PC-9 (cell line): ENCODE results near the gene MELTF. TPM values are rescaled to one million over a fixed set of nuclear protein-coding genes. Genes with fewer than 3 reads are reported as not detected.
"Not testable (repeated sequence)": the region's sequence is repeated elsewhere in the genome, so short reads cannot be mapped to it uniquely, and the experiment has no call there.

Source experiments
- BruUV-seq: library from RNA; stranded (reverse); fragments of 400-500 nt; replicated peaks from 2 replicates; lab custom pipeline; 2021; lab: Mats Ljungman, UMichigan
- CTCF ChIA-PET: fragments of 300-600 bp; sonication (Branson Sonifier 250); formaldehyde crosslinking; loops from one replicate; lab custom pipeline; 2022; ENCODE audit warnings: antibody characterized with exemption; lab: Charles Lee
- POLR2A ChIA-PET: fragments of 300-600 bp; sonication (Branson Sonifier 250); formaldehyde crosslinking; loops from one replicate; lab custom pipeline; 2022; ENCODE audit warnings: antibody characterized with exemption; ENCODE audit not compliant: unreplicated experiment; lab: Charles Lee
- DNase-seq, 2 experiments: peaks; one replicate each; pipeline versions ENCODE4 v3.0.0 to v3.0.0-alpha.2; 2015 to 2022; ENCODE audit warnings: mixed read lengths in 1 of 2
- H2AFZ ChIP-seq: fragments of 200-600 bp; sonication (generic); 2 replicates; pipeline ENCODE4 v1.8.1; 2017; ENCODE audit warnings: antibody characterized with exemption
- H3F3A ChIP-seq: fragments of 200-600 bp; sonication (generic); 2 replicates; pipeline ENCODE4 v1.8.1; 2017; ENCODE audit warnings: antibody characterized with exemption, mild to moderate bottlenecking, low read depth; ENCODE audit not compliant: insufficient read depth
- H3K27ac ChIP-seq: fragments of 200-600 bp; sonication (generic); 2 replicates; pipeline ENCODE4 v1.6.1; 2016; ENCODE audit warnings: mixed run types
- H3K27me3 ChIP-seq: fragments of 200-600 bp; sonication (generic); 2 replicates; pipeline ENCODE4 v1.6.1; 2016; ENCODE audit warnings: low read depth, mixed run types; ENCODE audit not compliant: insufficient read depth
- H3K36me3 ChIP-seq: fragments of 200-600 bp; sonication (generic); 2 replicates; pipeline ENCODE4 v1.6.1; 2016; ENCODE audit warnings: low read depth, mixed run types
- H3K4me1 ChIP-seq: fragments of 200-600 bp; sonication (generic); replicated peaks from 2 replicates; pipeline ENCODE4 v1.6.1; 2016; ENCODE audit warnings: mixed run types; ENCODE audit not compliant: insufficient read depth
- H3K4me2 ChIP-seq: fragments of 200-600 bp; sonication (generic); 2 replicates; pipeline ENCODE4 v1.6.1; 2017; ENCODE audit warnings: mixed run types
- H3K4me3 ChIP-seq: fragments of 200-600 bp; sonication (generic); 2 replicates; pipeline ENCODE4 v1.6.1; 2016; ENCODE audit warnings: mixed run types
- H3K79me2 ChIP-seq: fragments of 200-600 bp; sonication (generic); 2 replicates; pipeline ENCODE4 v1.6.1; 2017; ENCODE audit warnings: low read depth, mixed run types
- H3K9me2 ChIP-seq: fragments of 200-600 bp; sonication (generic); 2 replicates; pipeline ENCODE4 v1.8.1; 2017; ENCODE audit warnings: mild to moderate bottlenecking; ENCODE audit not compliant: insufficient read depth
- H3K9me3 ChIP-seq: fragments of 200-600 bp; sonication (generic); 2 replicates; pipeline ENCODE4 v1.8.1; 2016; ENCODE audit warnings: low read depth; ENCODE audit not compliant: insufficient read depth
- H4K20me1 ChIP-seq: fragments of 200-600 bp; sonication (generic); 2 replicates; pipeline ENCODE4 v1.8.1; 2017; ENCODE audit not compliant: insufficient read depth
- CTCF ChIP-seq: fragments of 200-600 bp; sonication (generic); conservative IDR thresholded peaks from 2 replicates; pipeline ENCODE4 v1.6.1; 2017; ENCODE audit warnings: mixed run types, antibody characterized with exemption, mild to moderate bottlenecking, moderate library complexity
- EZH2 ChIP-seq: fragments of 200-600 bp; sonication (generic); IDR thresholded peaks from 2 replicates; pipeline ENCODE4 v1.8.0; 2017; ENCODE audit warnings: antibody characterized with exemption, low read depth
- intact Hi-C: fragments of 100-400 bp; cut with micrococcal nuclease; formaldehyde crosslinking; loops from one replicate; pipeline ENCODE4 v1.10.0; 2022; ENCODE audit not compliant: unreplicated experiment
- total RNA-seq: library from RNA; stranded (reverse); gene quantifications from 2 replicates; pipeline ENCODE4 v1.2.3, GENCODE V29; 2021

MELTF gene
- total RNA-seq, 1 experiment from 2014 or later, result 154 TPM

GRCh38 chr3:197038679-197039462, 9.3 kb upstream of the MELTF start:
- Histone ChIP-seq H3K4me3 (no peak overlapping the region), H3K27ac (peak overlapping the region; percentile 10; the same call in 1 of the 2 replicates), H3K79me2 (no peaks in the 10 kb centered on the region), H3K9me3 (no peaks in the 10 kb centered on the region), H3K4me1 (peaks cover 4% of the 10 kb centered on the region; the same call in 1 of the 2 replicates), H3K9me2 (no peaks in the 10 kb centered on the region), H2AFZ (no peak overlapping the region), H3K4me2 (no peak overlapping the region), H4K20me1 (no peaks in the 10 kb centered on the region), H3K27me3 (no peaks in the 10 kb centered on the region), H3F3A (peaks cover 54% of the 10 kb centered on the region), H3K36me3 (peaks cover 3% of the 10 kb centered on the region)
- intact Hi-C loops, result no loop called here
- DNase-seq, result peak in 1 of 2 experiments; percentile 72
- BruUV-seq, result TSS peak; percentile 2
- TF ChIP-seq EZH2 (no peak), CTCF (no peak)
- CTCF ChIA-PET, result no interaction called here
- POLR2A ChIA-PET, result no interaction called here

- no peaks in the 10 kb centered on the region for H3K27me3 ChIP-seq
- peaks cover 20% of the 10 kb centered on the region for H3K4me1 ChIP-seq
- no peaks in the 10 kb centered on the region for H3K36me3 ChIP-seq
- intact Hi-C loops, result no loop called here
- no peaks in the 10 kb centered on the region for H4K20me1 ChIP-seq
- no peak overlapping the region for H3K27ac ChIP-seq
- no peaks in the 10 kb centered on the region for H3K9me3 ChIP-seq
- ChIA-PET POLR2A (interaction anchor here (0.6 to 0.7 kb wide), 2 partner anchors 214 to 321 kb away, joined by 5 to 7 read pairs; no protein-coding TSS in a partner anchor), CTCF (interaction anchor here (0.5 to 0.7 kb wide), 2 partner anchors 9 to 426 kb away, joined by 3 read pairs; no protein-coding TSS in a partner anchor)
- no peak overlapping the region for H3K4me2 ChIP-seq
- DNase-seq, result no peak
- no TSS peak for BruUV-seq
- H3K9me2 ChIP-seq, result no peaks in the 10 kb centered on the region
- H3K79me2 ChIP-seq, result no peaks in the 10 kb centered on the region
- peaks cover 61% of the 10 kb centered on the region for H3F3A ChIP-seq
- no peak overlapping the region for H2AFZ ChIP-seq
- H3K4me3 ChIP-seq, result no peak overlapping the region
- TF ChIP-seq CTCF (no peak), EZH2 (no peak)
Observed at GRCh38 chr3:197035577-197035976, 6.0 kb upstream of the MELTF start.

- H3K36me3 ChIP-seq, BruUV-seq, DNase-seq, H3K9me2 ChIP-seq, H3K9me3 ChIP-seq, POLR2A ChIA-PET, intact Hi-C loops, H3K4me3 ChIP-seq, H3K27ac ChIP-seq, H3K79me2 ChIP-seq, H2AFZ ChIP-seq, H3K4me2 ChIP-seq, H3K27me3 ChIP-seq, H4K20me1 ChIP-seq: not testable (repeated sequence)
- H3K4me1 ChIP-seq, result peaks cover 23% of the 10 kb centered on the region
- CTCF ChIA-PET, result interaction anchor here (0.5 kb wide), 1 partner anchor 10 kb away, joined by 3 read pairs; no protein-coding TSS in a partner anchor
- H3F3A ChIP-seq, result peaks cover 59% of the 10 kb centered on the region
Observed at GRCh38 chr3:197034778-197035177, 5.2 kb upstream of the MELTF start.

GRCh38 chr3:197033764-197034163, 4.1 kb upstream of the MELTF start:
- DNase-seq, H3K79me2 ChIP-seq, H3K27me3 ChIP-seq, H3K4me2 ChIP-seq, H3K4me3 ChIP-seq, POLR2A ChIA-PET, H2AFZ ChIP-seq, BruUV-seq, H3K9me2 ChIP-seq, CTCF ChIA-PET, H3K9me3 ChIP-seq, H3K36me3 ChIP-seq, H3K27ac ChIP-seq, intact Hi-C loops, H4K20me1 ChIP-seq: not testable (repeated sequence)
- Histone ChIP-seq H3F3A (peaks cover 49% of the 10 kb centered on the region), H3K4me1 (peaks cover 23% of the 10 kb centered on the region)
